Gastroesophageal sphincter (tissue), 4 donors: Measurements from ENCODE around the gene GALNT17. TPM values are rescaled to one million over a fixed set of nuclear protein-coding genes. Genes with fewer than 3 reads are reported as not detected.

Source experiments
- ATAC-seq: fragments of 150-250 bp; one replicate; pipeline ENCODE4 v1.9.1; 2016; ENCODE audit warnings: mild to moderate bottlenecking, moderate library complexity
- H3K27ac ChIP-seq, 4 donors: fragments of 200-600 bp; sonication (generic) in 3 of 4; 1 replicate in 3 of 4; 2 replicates in 1 of 4; pipeline ENCODE4 v1.5.1; 2016 to 2019
- H3K27me3 ChIP-seq: fragments of 200-600 bp; sonication (generic); one replicate; pipeline ENCODE4 v1.5.1; 2019
- H3K36me3 ChIP-seq, 2 donors: fragments of 200-600 bp; sonication (generic); one replicate each; pipeline ENCODE4 v1.5.1; 2019; ENCODE audit warnings: control low read depth in 1 of 2
- H3K4me1 ChIP-seq, 3 donors: fragments of 200-600 bp; sonication (generic); 1 replicate in 2 of 3; 2 replicates in 1 of 3; pipeline ENCODE4 v1.5.1; 2016 to 2019; ENCODE audit warnings: control low read depth in 2 of 3
- H3K4me3 ChIP-seq, 2 donors: fragments of 200-600 bp; sonication (generic); one replicate each; pipeline ENCODE4 v1.5.1; 2019; ENCODE audit warnings: mild to moderate bottlenecking in 1 of 2, moderate library complexity in 1 of 2
- H3K9me3 ChIP-seq, 3 donors: fragments of 200-600 bp; sonication (generic); one replicate each; pipeline ENCODE4 v1.5.1; 2017 to 2019; ENCODE audit warnings: control low read depth in 2 of 3
- CTCF ChIP-seq, 4 experiments: fragments of 200-600 bp in 2 of 4; fragments of 450-650 bp in 2 of 4; sonication (generic) in 1 of 4; IDR thresholded peaks; one replicate each; pipeline ENCODE4 v1.5.1; 2017 to 2019; ENCODE audit warnings: antibody characterized with exemption in 4 of 4, mild to moderate bottlenecking in 2 of 4, moderate library complexity in 2 of 4
- EP300 ChIP-seq: sonication (generic); formaldehyde crosslinking; IDR thresholded peaks from one replicate; pipeline ENCODE4 v1.6.1; 2017; ENCODE audit warnings: antibody characterized with exemption, mild to moderate bottlenecking
- POLR2A ChIP-seq, 2 donors: fragments of 450-650 bp; IDR thresholded peaks; one replicate each; pipeline ENCODE4 v1.6.1; 2017; ENCODE audit warnings: antibody characterized with exemption in 2 of 2, mild to moderate bottlenecking in 2 of 2, moderate library complexity in 1 of 2
- POLR2AphosphoS5 ChIP-seq: sonication (generic); formaldehyde crosslinking; IDR thresholded peaks from one replicate; pipeline ENCODE4 v1.6.1; 2017; ENCODE audit warnings: antibody characterized with exemption
- WGBS, 2 donors: methylation state at CpG; one replicate each; pipeline ENCODE4 v1.1.5; 2018; ENCODE audit warnings: low coverage in 1 of 2; 5-methylcytosine and 5-hydroxymethylcytosine counted together
- total RNA-seq, 4 donors: library from RNA; depleted of rRNA; stranded (reverse); fragments of >200 nt; gene quantifications; one replicate each; pipeline ENCODE4 v1.1.0, GENCODE V29; 2016

GALNT17 gene
- total RNA-seq, 4 donors from 2014 or later: 16.7 to 93.2 (median 34.8) TPM

GRCh38 chr7:71386152-71386785 lies 254.3 kb downstream of the GALNT17 start:
- H3K36me3 ChIP-seq: peaks cover 0 to 8% of the 10 kb centered on the region in 2 donors
- H3K27me3 ChIP-seq: no peaks in the 10 kb centered on the region
- WGBS, 2 donors: 88 to 89% methylated on average over 2 to 6 of the region's 12 CpGs
- H3K27ac ChIP-seq: no peak overlapping the region
- TF ChIP-seq CTCF (IDR thresholded peaks at IDR 0.05) (no peak), POLR2A (IDR thresholded peaks at IDR 0.05) (no peak), EP300 (no peak), POLR2AphosphoS5 (no peak)
- ATAC-seq: no peak
- H3K4me3 ChIP-seq: no peak overlapping the region
- no peaks in the 10 kb centered on the region for H3K4me1 ChIP-seq
- no peaks in the 10 kb centered on the region for H3K9me3 ChIP-seq

- H3K36me3 ChIP-seq: peaks cover 0 to 8% of the 10 kb centered on the region in 2 donors
These were observed 256.2 kb downstream of the GALNT17 start for GRCh38 chr7:71388181-71388580.

GRCh38 chr7:71389976-71390375 lies 258.0 kb downstream of the GALNT17 start:
- 92 to 97% methylated on average over 7 of the region's 7 CpGs for WGBS, 2 donors
- Histone ChIP-seq H3K27me3 (no peaks in the 10 kb centered on the region), H3K9me3 (peaks cover 0 to under 1% (median 0%) of the 10 kb centered on the region in 3 donors), H3K4me1 (no peaks in the 10 kb centered on the region), H3K27ac (no peak overlapping the region), H3K36me3 (peaks cover 0 to 8% of the 10 kb centered on the region in 2 donors), H3K4me3 (no peak overlapping the region)
- no peak for ATAC-seq
- no peak for TF ChIP-seq EP300

More at GRCh38 chr7:71388181-71388580, 256.2 kb downstream of the GALNT17 start:
- no peak overlapping the region for H3K4me3 ChIP-seq
- no peaks in the 10 kb centered on the region for H3K9me3 ChIP-seq
- no peak for ATAC-seq
- H3K27ac ChIP-seq: no peak overlapping the region
- no peak for TF ChIP-seq CTCF (IDR thresholded peaks at IDR 0.05)
- TF ChIP-seq POLR2A (IDR thresholded peaks at IDR 0.05): no peak
- no peak for TF ChIP-seq EP300
- no peak for TF ChIP-seq POLR2AphosphoS5
- no peaks in the 10 kb centered on the region for H3K4me1 ChIP-seq
- no peaks in the 10 kb centered on the region for H3K27me3 ChIP-seq
- WGBS, 2 donors: 90% methylated on average over 4 of the region's 14 CpGs; no CpG with 5 or more reads in 1 of the 2 donors

GRCh38 chr7:71393661-71394060 lies 261.7 kb downstream of the GALNT17 start:
- no peak overlapping the region for H3K27ac ChIP-seq
- no peaks in the 10 kb centered on the region for H3K4me1 ChIP-seq
- peaks cover 0 to 6% of the 10 kb centered on the region in 2 donors for H3K36me3 ChIP-seq
- WGBS, 2 donors: 85 to 90% methylated on average over 3 to 7 of the region's 7 CpGs
- no peaks in the 10 kb centered on the region for H3K27me3 ChIP-seq
- TF ChIP-seq EP300: no peak
- no peak for ATAC-seq
- H3K4me3 ChIP-seq: no peak overlapping the region
- peaks cover 0 to 13% (median 0%) of the 10 kb centered on the region in 3 donors for H3K9me3 ChIP-seq

GRCh38 chr7:71402684-71403083 lies 270.7 kb downstream of the GALNT17 start:
- no peaks in the 10 kb centered on the region for H3K27me3 ChIP-seq
- no peaks in the 10 kb centered on the region for H3K9me3 ChIP-seq
- no peak overlapping the region for H3K27ac ChIP-seq
- H3K4me3 ChIP-seq: no peak overlapping the region
- peaks cover 0 to 5% (median 0%) of the 10 kb centered on the region in 3 donors for H3K4me1 ChIP-seq
- H3K36me3 ChIP-seq: no peaks in the 10 kb centered on the region
- ATAC-seq: no peak
- WGBS, 2 donors: 53 to 88% methylated on average over 2 of the region's 2 CpGs
- TF ChIP-seq EP300 (no peak), CTCF (IDR thresholded peaks at IDR 0.05) (no peak), POLR2AphosphoS5 (no peak), POLR2A (IDR thresholded peaks at IDR 0.05) (no peak)
